HEK293 (cell line): ENCODE measurements around the gene TBC1D22A.

ENCODE experiments used
- CTCF ChIA-PET: fragments of 350-600 bp; formaldehyde crosslinking; extraction: SDS; loops from one replicate; lab custom pipeline; 2021; ENCODE audit warnings: antibody characterized with exemption; lab: Yijun Ruan, JAX
- POLR2A ChIA-PET: fragments of 300-600 bp; formaldehyde crosslinking; extraction: SDS; loops from one replicate; lab custom pipeline; 2020; ENCODE audit warnings: antibody characterized with exemption, inconsistent platforms; lab: Yijun Ruan, JAX
- H3K27ac ChIP-seq: fragments of 200-500 bp; sonication (Bioruptor generic); 2 replicates; pipeline ENCODE4 v1.5.1; 2014; ENCODE audit warnings: low read depth, low read length, control low read depth, inconsistent platforms; ENCODE audit errors: extremely low read depth
- H3K36me3 ChIP-seq, 2 experiments: fragments of 200-500 bp in 1 of 2; sonication (Bioruptor generic) in 1 of 2; 1 replicate in 1 of 2; 2 replicates in 1 of 2; pipeline ENCODE4 v1.5.1; 2014 to 2017; ENCODE audit warnings: inconsistent platforms in 2 of 2, low read length in 2 of 2; ENCODE audit not compliant: control insufficient read depth in 2 of 2, insufficient read depth in 1 of 2
- H3K4me1 ChIP-seq: fragments of 200-500 bp; sonication (Bioruptor generic); 2 replicates; pipeline ENCODE4 v1.5.1; 2014; ENCODE audit warnings: mild to moderate bottlenecking, low read length, inconsistent platforms; ENCODE audit not compliant: control insufficient read depth, insufficient read depth
- H3K4me3 ChIP-seq: 2 replicates; pipeline ENCODE4 v1.5.1; 2011; ENCODE audit warnings: low read depth, mild to moderate bottlenecking, control low read depth, low read length, moderate library complexity
- H3K9me3 ChIP-seq: fragments of 200-500 bp; sonication (Bioruptor generic); 2 replicates; pipeline ENCODE4 v1.5.1; 2014; ENCODE audit warnings: low read depth, low read length, inconsistent platforms; ENCODE audit not compliant: control insufficient read depth, insufficient read depth
- GLI4 ChIP-seq: fragments of 450-650 bp; formaldehyde crosslinking; IDR thresholded peaks from 2 replicates; pipeline ENCODE4 v1.5.1; 2016; ENCODE audit warnings: missing biosample characterization, missing genetic modification characterization
- GLIS1 ChIP-seq: fragments of 450-650 bp; formaldehyde crosslinking; IDR thresholded peaks from 2 replicates; pipeline ENCODE4 v1.5.1; 2016; ENCODE audit warnings: missing biosample characterization, missing genetic modification characterization
- KLF1 ChIP-seq: fragments of 450-650 bp; formaldehyde crosslinking; IDR thresholded peaks from 2 replicates; pipeline ENCODE4 v1.5.1; 2016; ENCODE audit warnings: missing biosample characterization, missing genetic modification characterization
- MZF1 ChIP-seq: fragments of 450-650 bp; formaldehyde crosslinking; IDR thresholded peaks from 2 replicates; pipeline ENCODE4 v1.5.1; 2017; ENCODE audit warnings: missing biosample characterization, missing genetic modification characterization, borderline replicate concordance
- OSR2 ChIP-seq: fragments of 450-650 bp; formaldehyde crosslinking; IDR thresholded peaks from 2 replicates; pipeline ENCODE4 v1.5.1; 2016; ENCODE audit warnings: missing biosample characterization, missing genetic modification characterization
- SETDB1 ChIP-seq: IDR thresholded peaks from one replicate; pipeline ENCODE4 v1.6.1; 2017; ENCODE audit warnings: mild to moderate bottlenecking, low read length, moderate library complexity, mixed read lengths; ENCODE audit not compliant: insufficient read length
- SP7 ChIP-seq: fragments of 450-650 bp; formaldehyde crosslinking; IDR thresholded peaks from 2 replicates; pipeline ENCODE4 v1.5.1; 2016; ENCODE audit warnings: missing biosample characterization, missing genetic modification characterization
- ZBTB20 ChIP-seq: fragments of 450-650 bp; formaldehyde crosslinking; IDR thresholded peaks from 2 replicates; pipeline ENCODE4 v1.5.1; 2016; ENCODE audit warnings: missing biosample characterization, missing genetic modification characterization
- ZIC2 ChIP-seq: fragments of 450-650 bp; formaldehyde crosslinking; IDR thresholded peaks from 2 replicates; pipeline ENCODE4 v1.5.1; 2016; ENCODE audit warnings: missing biosample characterization, missing genetic modification characterization
- ZNF132 ChIP-seq: fragments of 450-650 bp; formaldehyde crosslinking; IDR thresholded peaks from 2 replicates; pipeline ENCODE4 v1.5.1; 2017; ENCODE audit warnings: missing biosample characterization, missing genetic modification characterization, borderline replicate concordance
- ZNF146 ChIP-seq: fragments of 450-650 bp; formaldehyde crosslinking; IDR thresholded peaks from 2 replicates; pipeline ENCODE4 v1.5.1; 2016; ENCODE audit warnings: missing biosample characterization, missing genetic modification characterization
- ZNF155 ChIP-seq: fragments of 450-650 bp; formaldehyde crosslinking; IDR thresholded peaks from 2 replicates; pipeline ENCODE4 v1.5.1; 2016; ENCODE audit warnings: missing biosample characterization, missing genetic modification characterization
- ZNF157 ChIP-seq: fragments of 450-650 bp; formaldehyde crosslinking; IDR thresholded peaks from 2 replicates; pipeline ENCODE4 v1.5.1; 2016; ENCODE audit warnings: missing biosample characterization, missing genetic modification characterization
- ZNF366 ChIP-seq: fragments of 450-650 bp; formaldehyde crosslinking; conservative IDR thresholded peaks from 2 replicates; pipeline ENCODE4 v1.5.1; 2016; ENCODE audit warnings: missing biosample characterization, missing genetic modification characterization
- ZNF394 ChIP-seq: fragments of 450-650 bp; formaldehyde crosslinking; IDR thresholded peaks from 2 replicates; pipeline ENCODE4 v1.5.1; 2016; ENCODE audit warnings: missing biosample characterization, missing genetic modification characterization, mild to moderate bottlenecking, moderate library complexity, borderline replicate concordance
- ZNF514 ChIP-seq: fragments of 450-650 bp; formaldehyde crosslinking; IDR thresholded peaks from 2 replicates; pipeline ENCODE4 v1.5.1; 2016; ENCODE audit warnings: missing biosample characterization, missing genetic modification characterization
- ZNF621 ChIP-seq: fragments of 450-650 bp; formaldehyde crosslinking; IDR thresholded peaks from 2 replicates; pipeline ENCODE4 v1.5.1; 2017; ENCODE audit warnings: missing biosample characterization, missing genetic modification characterization
- ZNF629 ChIP-seq: fragments of 450-650 bp; formaldehyde crosslinking; IDR thresholded peaks from 2 replicates; pipeline ENCODE4 v1.5.1; 2017; ENCODE audit warnings: missing biosample characterization, missing genetic modification characterization
- ZNF707 ChIP-seq: fragments of 450-650 bp; formaldehyde crosslinking; IDR thresholded peaks from 2 replicates; pipeline ENCODE4 v1.5.1; 2016; ENCODE audit warnings: missing biosample characterization, missing genetic modification characterization
- ZNF768 ChIP-seq: fragments of 450-650 bp; formaldehyde crosslinking; IDR thresholded peaks from 2 replicates; pipeline ENCODE4 v1.5.1; 2018; ENCODE audit warnings: missing biosample characterization, mild to moderate bottlenecking, missing genetic modification characterization
- TF ChIP-seq, protein P1 (sequence below): fragments of 450-650 bp; formaldehyde crosslinking; IDR thresholded peaks from 2 replicates; pipeline ENCODE4 v1.5.1; 2017; ENCODE audit warnings: missing biosample characterization, missing genetic modification characterization
- TF ChIP-seq, protein P2 (sequence below): fragments of 450-650 bp; formaldehyde crosslinking; IDR thresholded peaks from 2 replicates; pipeline ENCODE4 v1.5.1; 2017; ENCODE audit warnings: missing biosample characterization, mild to moderate bottlenecking, missing genetic modification characterization, moderate library complexity
- TF ChIP-seq, protein P3 (sequence below): fragments of 450-650 bp; formaldehyde crosslinking; IDR thresholded peaks from 2 replicates; pipeline ENCODE4 v1.5.0; 2017; ENCODE audit warnings: missing biosample characterization, missing genetic modification characterization, borderline replicate concordance
- TF ChIP-seq, protein P4 (sequence below): fragments of 450-650 bp; formaldehyde crosslinking; IDR thresholded peaks from 2 replicates; pipeline ENCODE4 v1.5.1; 2016; ENCODE audit warnings: missing biosample characterization, missing genetic modification characterization
- TF ChIP-seq, protein P5 (sequence below): fragments of 450-650 bp; formaldehyde crosslinking; IDR thresholded peaks from 2 replicates; pipeline ENCODE4 v1.5.1; 2016; ENCODE audit warnings: missing biosample characterization, missing genetic modification characterization, borderline replicate concordance

Gene TBC1D22A

DNA sequence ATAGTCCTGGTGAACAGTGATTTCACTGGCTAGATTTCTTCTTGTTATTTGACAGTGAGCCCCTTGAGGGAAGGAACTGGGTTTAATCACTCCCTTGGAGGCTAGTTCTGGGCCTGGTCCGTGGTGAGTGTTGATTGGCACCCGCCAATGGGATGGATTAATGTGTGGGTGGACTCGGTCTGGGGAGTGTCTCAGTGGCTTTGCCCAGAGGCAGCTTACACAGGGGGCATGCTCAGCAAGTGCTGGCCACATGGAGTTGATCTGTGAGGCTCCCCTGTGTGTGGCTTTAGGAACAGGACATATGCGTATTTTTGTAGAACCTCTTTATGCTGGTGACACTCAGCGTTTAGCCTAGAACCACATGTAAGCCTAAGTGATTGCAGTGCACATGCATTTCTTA lies 106.9 kb downstream of the TBC1D22A start:
- ChIA-PET CTCF (no interaction called here), POLR2A (interaction anchor here (0.6 kb wide), 1 partner anchor 753 kb away, joined by 3 read pairs; no protein-coding TSS in a partner anchor)
- no peak overlapping the region for H3K27ac ChIP-seq
- H3K4me3 ChIP-seq, result no peak overlapping the region
- TF ChIP-seq OSR2, result no peak
- TF ChIP-seq, protein P1, sequence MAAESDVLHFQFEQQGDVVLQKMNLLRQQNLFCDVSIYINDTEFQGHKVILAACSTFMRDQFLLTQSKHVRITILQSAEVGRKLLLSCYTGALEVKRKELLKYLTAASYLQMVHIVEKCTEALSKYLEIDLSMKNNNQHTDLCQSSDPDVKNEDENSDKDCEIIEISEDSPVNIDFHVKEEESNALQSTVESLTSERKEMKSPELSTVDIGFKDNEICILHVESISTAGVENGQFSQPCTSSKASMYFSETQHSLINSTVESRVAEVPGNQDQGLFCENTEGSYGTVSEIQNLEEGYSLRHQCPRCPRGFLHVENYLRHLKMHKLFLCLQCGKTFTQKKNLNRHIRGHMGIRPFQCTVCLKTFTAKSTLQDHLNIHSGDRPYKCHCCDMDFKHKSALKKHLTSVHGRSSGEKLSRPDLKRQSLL (tag by site-specific recombination), result no peak
- no peak for TF ChIP-seq ZIC2 (tag by site-specific recombination)
- TF ChIP-seq, protein P2, sequence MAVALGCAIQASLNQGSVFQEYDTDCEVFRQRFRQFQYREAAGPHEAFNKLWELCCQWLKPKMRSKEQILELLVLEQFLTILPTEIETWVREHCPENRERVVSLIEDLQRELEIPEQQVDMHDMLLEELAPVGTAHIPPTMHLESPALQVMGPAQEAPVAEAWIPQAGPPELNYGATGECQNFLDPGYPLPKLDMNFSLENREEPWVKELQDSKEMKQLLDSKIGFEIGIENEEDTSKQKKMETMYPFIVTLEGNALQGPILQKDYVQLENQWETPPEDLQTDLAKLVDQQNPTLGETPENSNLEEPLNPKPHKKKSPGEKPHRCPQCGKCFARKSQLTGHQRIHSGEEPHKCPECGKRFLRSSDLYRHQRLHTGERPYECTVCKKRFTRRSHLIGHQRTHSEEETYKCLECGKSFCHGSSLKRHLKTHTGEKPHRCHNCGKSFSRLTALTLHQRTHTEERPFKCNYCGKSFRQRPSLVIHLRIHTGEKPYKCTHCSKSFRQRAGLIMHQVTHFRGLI, result no peak
- no peak for TF ChIP-seq ZNF707 (tag by site-specific recombination)
- TF ChIP-seq, protein P3, sequence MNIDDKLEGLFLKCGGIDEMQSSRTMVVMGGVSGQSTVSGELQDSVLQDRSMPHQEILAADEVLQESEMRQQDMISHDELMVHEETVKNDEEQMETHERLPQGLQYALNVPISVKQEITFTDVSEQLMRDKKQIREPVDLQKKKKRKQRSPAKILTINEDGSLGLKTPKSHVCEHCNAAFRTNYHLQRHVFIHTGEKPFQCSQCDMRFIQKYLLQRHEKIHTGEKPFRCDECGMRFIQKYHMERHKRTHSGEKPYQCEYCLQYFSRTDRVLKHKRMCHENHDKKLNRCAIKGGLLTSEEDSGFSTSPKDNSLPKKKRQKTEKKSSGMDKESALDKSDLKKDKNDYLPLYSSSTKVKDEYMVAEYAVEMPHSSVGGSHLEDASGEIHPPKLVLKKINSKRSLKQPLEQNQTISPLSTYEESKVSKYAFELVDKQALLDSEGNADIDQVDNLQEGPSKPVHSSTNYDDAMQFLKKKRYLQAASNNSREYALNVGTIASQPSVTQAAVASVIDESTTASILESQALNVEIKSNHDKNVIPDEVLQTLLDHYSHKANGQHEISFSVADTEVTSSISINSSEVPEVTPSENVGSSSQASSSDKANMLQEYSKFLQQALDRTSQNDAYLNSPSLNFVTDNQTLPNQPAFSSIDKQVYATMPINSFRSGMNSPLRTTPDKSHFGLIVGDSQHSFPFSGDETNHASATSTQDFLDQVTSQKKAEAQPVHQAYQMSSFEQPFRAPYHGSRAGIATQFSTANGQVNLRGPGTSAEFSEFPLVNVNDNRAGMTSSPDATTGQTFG, result no peak
- TF ChIP-seq ZNF768, result no peak
- no peak for TF ChIP-seq GLI4
- no peak for TF ChIP-seq ZNF621 (tag by site-specific recombination)
- no peak for TF ChIP-seq SETDB1
- TF ChIP-seq, protein P4, sequence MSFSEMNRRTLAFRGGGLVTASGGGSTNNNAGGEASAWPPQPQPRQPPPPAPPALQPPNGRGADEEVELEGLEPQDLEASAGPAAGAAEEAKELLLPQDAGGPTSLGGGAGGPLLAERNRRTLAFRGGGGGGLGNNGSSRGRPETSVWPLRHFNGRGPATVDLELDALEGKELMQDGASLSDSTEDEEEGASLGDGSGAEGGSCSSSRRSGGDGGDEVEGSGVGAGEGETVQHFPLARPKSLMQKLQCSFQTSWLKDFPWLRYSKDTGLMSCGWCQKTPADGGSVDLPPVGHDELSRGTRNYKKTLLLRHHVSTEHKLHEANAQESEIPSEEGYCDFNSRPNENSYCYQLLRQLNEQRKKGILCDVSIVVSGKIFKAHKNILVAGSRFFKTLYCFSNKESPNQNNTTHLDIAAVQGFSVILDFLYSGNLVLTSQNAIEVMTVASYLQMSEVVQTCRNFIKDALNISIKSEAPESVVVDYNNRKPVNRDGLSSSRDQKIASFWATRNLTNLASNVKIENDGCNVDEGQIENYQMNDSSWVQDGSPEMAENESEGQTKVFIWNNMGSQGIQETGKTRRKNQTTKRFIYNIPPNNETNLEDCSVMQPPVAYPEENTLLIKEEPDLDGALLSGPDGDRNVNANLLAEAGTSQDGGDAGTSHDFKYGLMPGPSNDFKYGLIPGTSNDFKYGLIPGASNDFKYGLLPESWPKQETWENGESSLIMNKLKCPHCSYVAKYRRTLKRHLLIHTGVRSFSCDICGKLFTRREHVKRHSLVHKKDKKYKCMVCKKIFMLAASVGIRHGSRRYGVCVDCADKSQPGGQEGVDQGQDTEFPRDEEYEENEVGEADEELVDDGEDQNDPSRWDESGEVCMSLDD (tag by site-specific recombination), result no peak
- TF ChIP-seq MZF1 (tag by site-specific recombination), result no peak
- TF ChIP-seq KLF1 (tag by site-specific recombination), result no peak
- no peak for TF ChIP-seq ZNF146 (tag by site-specific recombination)
- no peaks in the 10 kb centered on the region; the same call in 1 of the 2 replicates for H3K9me3 ChIP-seq
- H3K36me3 ChIP-seq, result peaks cover 0 to 3% of the 10 kb centered on the region in 2 experiments; a peak in 1 of 3 replicates
- H3K4me1 ChIP-seq, result no peaks in the 10 kb centered on the region

DNA sequence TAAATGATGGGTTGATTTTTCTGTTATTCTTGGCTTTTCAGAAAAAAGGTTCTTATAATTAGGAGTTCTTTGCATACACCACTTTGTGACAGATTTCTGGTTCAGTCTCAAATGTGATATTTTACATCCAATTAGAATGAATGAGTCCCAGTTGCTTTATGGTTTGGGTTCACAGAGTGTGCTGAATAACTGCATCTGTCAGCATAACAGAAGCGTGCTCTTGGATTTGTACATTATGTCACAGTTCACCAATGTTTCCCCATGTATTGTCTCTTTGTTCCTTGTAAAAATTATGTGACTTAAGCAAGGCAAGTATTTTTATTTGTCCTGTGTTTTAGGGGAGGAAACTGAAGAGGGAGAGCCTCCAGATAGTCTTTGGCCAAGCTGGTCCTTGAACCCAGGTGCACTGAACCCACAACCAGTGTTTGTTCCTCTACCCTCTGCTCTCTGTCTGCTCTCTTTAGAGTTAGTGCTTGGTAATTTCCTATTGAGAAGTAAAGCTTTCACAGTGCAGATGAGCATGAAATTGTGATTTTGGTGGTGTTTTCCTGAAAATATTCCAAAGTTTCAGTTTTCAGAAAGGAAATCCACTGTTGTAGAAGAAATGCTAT lies 107.5 kb downstream of the TBC1D22A start:
- ChIA-PET CTCF (no interaction called here), POLR2A (interaction anchor here (0.6 kb wide), 1 partner anchor 753 kb away, joined by 3 read pairs; no protein-coding TSS in a partner anchor)
- Histone ChIP-seq H3K27ac (no peak overlapping the region), H3K4me1 (no peaks in the 10 kb centered on the region), H3K9me3 (no peaks in the 10 kb centered on the region; the same call in 1 of the 2 replicates), H3K4me3 (no peak overlapping the region), H3K36me3 (peaks cover 0 to 3% of the 10 kb centered on the region in 2 experiments; a peak in 1 of 3 replicates)
- no peak for TF ChIP-seq ZNF629
- no peak for TF ChIP-seq ZNF514
- TF ChIP-seq ZNF394 (tag by site-specific recombination), result no peak
- no peak for TF ChIP-seq ZNF132 (tag by site-specific recombination)
- TF ChIP-seq ZBTB20 (tag by site-specific recombination), result no peak
- no peak for TF ChIP-seq GLIS1 (tag by site-specific recombination)
- TF ChIP-seq ZNF155 (tag by site-specific recombination), result no peak
- TF ChIP-seq, protein P5, sequence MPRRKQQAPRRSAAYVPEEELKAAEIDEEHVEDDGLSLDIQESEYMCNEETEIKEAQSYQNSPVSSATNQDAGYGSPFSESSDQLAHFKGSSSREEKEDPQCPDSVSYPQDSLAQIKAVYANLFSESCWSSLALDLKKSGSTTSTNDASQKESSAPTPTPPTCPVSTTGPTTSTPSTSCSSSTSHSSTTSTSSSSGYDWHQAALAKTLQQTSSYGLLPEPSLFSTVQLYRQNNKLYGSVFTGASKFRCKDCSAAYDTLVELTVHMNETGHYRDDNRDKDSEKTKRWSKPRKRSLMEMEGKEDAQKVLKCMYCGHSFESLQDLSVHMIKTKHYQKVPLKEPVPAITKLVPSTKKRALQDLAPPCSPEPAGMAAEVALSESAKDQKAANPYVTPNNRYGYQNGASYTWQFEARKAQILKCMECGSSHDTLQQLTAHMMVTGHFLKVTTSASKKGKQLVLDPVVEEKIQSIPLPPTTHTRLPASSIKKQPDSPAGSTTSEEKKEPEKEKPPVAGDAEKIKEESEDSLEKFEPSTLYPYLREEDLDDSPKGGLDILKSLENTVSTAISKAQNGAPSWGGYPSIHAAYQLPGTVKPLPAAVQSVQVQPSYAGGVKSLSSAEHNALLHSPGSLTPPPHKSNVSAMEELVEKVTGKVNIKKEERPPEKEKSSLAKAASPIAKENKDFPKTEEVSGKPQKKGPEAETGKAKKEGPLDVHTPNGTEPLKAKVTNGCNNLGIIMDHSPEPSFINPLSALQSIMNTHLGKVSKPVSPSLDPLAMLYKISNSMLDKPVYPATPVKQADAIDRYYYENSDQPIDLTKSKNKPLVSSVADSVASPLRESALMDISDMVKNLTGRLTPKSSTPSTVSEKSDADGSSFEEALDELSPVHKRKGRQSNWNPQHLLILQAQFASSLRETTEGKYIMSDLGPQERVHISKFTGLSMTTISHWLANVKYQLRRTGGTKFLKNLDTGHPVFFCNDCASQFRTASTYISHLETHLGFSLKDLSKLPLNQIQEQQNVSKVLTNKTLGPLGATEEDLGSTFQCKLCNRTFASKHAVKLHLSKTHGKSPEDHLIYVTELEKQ (tag by site-specific recombination), result no peak
- TF ChIP-seq ZNF157 (tag by site-specific recombination), result no peak
- TF ChIP-seq ZNF366, result no peak
- no peak for TF ChIP-seq SP7 (tag by site-specific recombination)
